Body of pancreas (tissue), 4 donors: ENCODE results near the gene LDHAL6A. TPM values are rescaled to one million over a fixed set of nuclear protein-coding genes. Genes with fewer than 3 reads are reported as not detected.
A peak's percentile ranks its signal among the peaks of the same experiment; 100 is the strongest.
"Not testable (repeated sequence)": the region's sequence is repeated elsewhere in the genome, so short reads cannot be mapped to it uniquely, and the experiment has no call there.

ENCODE experiments used
- ATAC-seq: fragments of 150-250 bp; one replicate; pipeline ENCODE4 v1.9.1; 2016
- DNase-seq, 4 donors: peaks; one replicate each; pipeline ENCODE4 v3.0.0-alpha.2; 2019
- H3K27ac ChIP-seq, 4 donors: fragments of 200-600 bp; sonication (generic); 1 replicate in 3 of 4; 2 replicates in 1 of 4; pipeline versions ENCODE4 v1.5.1 to v1.6.1; 2016 to 2019; ENCODE audit warnings: mild to moderate bottlenecking in 1 of 4, mixed read lengths in 1 of 4, moderate library complexity in 1 of 4
- H3K27me3 ChIP-seq, 2 donors: fragments of 200-600 bp; sonication (generic); one replicate each; pipeline ENCODE4 v1.6.0; 2016; ENCODE audit warnings: mild to moderate bottlenecking in 1 of 2
- H3K36me3 ChIP-seq, 2 donors: fragments of 200-600 bp; sonication (generic); replicated peaks in 1 of 2; 2 replicates each; pipeline ENCODE4 v1.5.1; 2016; ENCODE audit warnings: low read depth in 2 of 2; ENCODE audit not compliant: insufficient read depth in 1 of 2
- H3K4me1 ChIP-seq: fragments of 200-600 bp; sonication (generic); one replicate; pipeline ENCODE4 v1.6.0; 2016
- H3K4me3 ChIP-seq, 2 donors: fragments of 200-600 bp; sonication (generic); 1 replicate in 1 of 2; 2 replicates in 1 of 2; pipeline ENCODE4 v1.5.1; 2016 to 2019
- H3K9me3 ChIP-seq, 3 donors: fragments of 200-600 bp; sonication (generic); 1 replicate in 2 of 3; 2 replicates in 1 of 3; pipeline ENCODE4 v1.5.1; 2016
- CTCF ChIP-seq, 7 experiments: fragments of 450-650 bp in 4 of 7; fragments of 200-600 bp in 3 of 7; sonication (generic) in 3 of 7; IDR thresholded peaks; one replicate each; pipeline ENCODE4 v1.5.1; 2016 to 2019; ENCODE audit warnings: antibody characterized with exemption in 7 of 7
- POLR2A ChIP-seq, 3 donors: fragments of 450-650 bp; IDR thresholded peaks; one replicate each; pipeline ENCODE4 v1.6.1; 2016; ENCODE audit warnings: antibody characterized with exemption in 3 of 3, mild to moderate bottlenecking in 2 of 3
- WGBS, 2 donors: methylation state at CpG; one replicate each; pipeline ENCODE4 v1.1.5; 2017; 5-methylcytosine and 5-hydroxymethylcytosine counted together
- intact Hi-C: fragments of 100-400 bp; cut with DNase I; formaldehyde crosslinking; loops from one replicate; pipeline ENCODE4 v1.15.1; 2023
- total RNA-seq, 2 donors: library from RNA; depleted of rRNA; stranded (reverse); fragments of >200 nt; gene quantifications; one replicate each; pipeline ENCODE4 v1.1.0, GENCODE V29; 2016

Gene LDHAL6A
- not detected for total RNA-seq

GRCh38 chr11:18455686-18456372 lies at the start of gene LDHAL6A:
LDHAL6A (plus strand) TSS chr11:18455856; CDS start chr11:18456681, 825 bp downstream.
- no peak within 1 kb of the TSS for H3K27ac ChIP-seq
- ATAC-seq (no peak), DNase-seq (no peak)
- 59 to 71% methylated on average over 44 of the region's 47 CpGs for WGBS, 2 donors
- no peaks in the 10 kb centered on the region for H3K36me3 ChIP-seq
- TF ChIP-seq POLR2A (IDR thresholded peaks at IDR 0.05) (no peak), CTCF (IDR thresholded peaks at IDR 0.05) (no peak)
- H3K27me3 ChIP-seq = no peaks in the 10 kb centered on the region
- H3K9me3 ChIP-seq = no peaks in the 10 kb centered on the region
- H3K4me3 ChIP-seq = no peak within 1 kb of the TSS
- H3K4me1 ChIP-seq = no peaks in the 10 kb centered on the region
- intact Hi-C loops = no loop called here

- 18 to 25% methylated on average over 3 of the region's 3 CpGs for WGBS, 2 donors
- H3K4me3 ChIP-seq, H3K27me3 ChIP-seq, intact Hi-C loops, H3K9me3 ChIP-seq, H3K4me1 ChIP-seq: not testable (repeated sequence)
- peaks cover 11 to 28% of the 10 kb centered on the region in 2 donors for H3K36me3 ChIP-seq
- ATAC-seq (peak; percentile 81), DNase-seq (peak; percentile 42 to 80 (median 64))
- peak overlapping the region in 1 of 4 donors; percentile 6 for H3K27ac ChIP-seq
These were observed 48.3 kb upstream of the LDHAL6A start for GRCh38 chr11:18407400-18407799.

GRCh38 chr11:18408558-18409291 lies 46.9 kb upstream of the LDHAL6A start:
- H3K9me3 ChIP-seq = no peaks in the 10 kb centered on the region
- ATAC-seq (no peak), DNase-seq (no peak)
- intact Hi-C loops = no loop called here
- peaks cover 11 to 20% of the 10 kb centered on the region in 2 donors for H3K36me3 ChIP-seq
- H3K4me1 ChIP-seq = peaks cover 5% of the 10 kb centered on the region
- no peak overlapping the region for H3K4me3 ChIP-seq
- no peaks in the 10 kb centered on the region for H3K27me3 ChIP-seq
- no peak for TF ChIP-seq CTCF (IDR thresholded peaks at IDR 0.05)
- TF ChIP-seq POLR2A (IDR thresholded peaks at IDR 0.05) = no peak
- WGBS, 2 donors = 91 to 95% methylated on average over 9 of the region's 9 CpGs
- no peak overlapping the region for H3K27ac ChIP-seq

GRCh38 chr11:18416459-18416858 lies 39.2 kb upstream of the LDHAL6A start:
- 52 to 66% methylated on average over 3 of the region's 3 CpGs for WGBS, 2 donors

More at GRCh38 chr11:18416459-18416858, 39.2 kb upstream of the LDHAL6A start:
- ATAC-seq (no peak), DNase-seq (no peak)
- Histone ChIP-seq H3K9me3 (no peaks in the 10 kb centered on the region), H3K4me1 (no peaks in the 10 kb centered on the region), H3K27ac (no peak overlapping the region), H3K27me3 (no peaks in the 10 kb centered on the region), H3K36me3 (no peaks in the 10 kb centered on the region), H3K4me3 (no peak overlapping the region)
- TF ChIP-seq POLR2A (IDR thresholded peaks at IDR 0.05) (no peak), CTCF (IDR thresholded peaks at IDR 0.05) (no peak)
- intact Hi-C loops = no loop called here
